IPS-18c (cell line): ENCODE measurements around the gene MINDY2.

Source experiments
- H3K4me3 ChIP-seq: 2 replicates; pipeline ENCODE4 v1.7.0; 2013; ENCODE audit warnings: low read depth, mild to moderate bottlenecking, low read length, moderate library complexity; ENCODE audit not compliant: insufficient read depth
- H3K9me3 ChIP-seq: one replicate; pipeline ENCODE4 v1.6.1; 2013; ENCODE audit warnings: mild to moderate bottlenecking, low read length, moderate library complexity; ENCODE audit not compliant: control insufficient read depth, insufficient read depth

Gene MINDY2

GRCh38 chr15:58909616-58910015 lies 138.5 kb downstream of the MINDY2 start:
- no peak overlapping the region for H3K4me3 ChIP-seq
- H3K9me3 ChIP-seq = no peaks in the 10 kb centered on the region

GRCh38 chr15:58910456-58910855 lies 139.4 kb downstream of the MINDY2 start:
- H3K4me3 ChIP-seq = no peak overlapping the region
- no peaks in the 10 kb centered on the region for H3K9me3 ChIP-seq
